CD14-positive monocyte (primary cell): ENCODE data around the gene KCNMA1. TPM values are rescaled to one million over a fixed set of nuclear protein-coding genes. Genes with fewer than 3 reads are reported as not detected.

Experiments
- DNase-seq, 3 donors: peaks; one replicate each; pipeline ENCODE4 v3.0.0-alpha.2; 2011 to 2022
- H2AFZ ChIP-seq: 2 replicates; pipeline ENCODE4 v1.6.0; 2012; ENCODE audit warnings: mild to moderate bottlenecking, low read depth, low read length, inconsistent platforms; ENCODE audit not compliant: insufficient read depth, poor library complexity, severe bottlenecking
- H3K27ac ChIP-seq, 2 donors: 1 replicate in 1 of 2; 2 replicates in 1 of 2; pipeline ENCODE4 v1.5.1; 2012 to 2013; ENCODE audit warnings: low read length in 2 of 2, control low read depth in 1 of 2, inconsistent platforms in 1 of 2, low read depth in 1 of 2, mild to moderate bottlenecking in 1 of 2
- H3K27me3 ChIP-seq, 2 donors: one replicate each; pipeline versions ENCODE4 v1.6.0 to v1.6.1; 2011 to 2013; ENCODE audit warnings: low read length in 2 of 2; ENCODE audit not compliant: control insufficient read depth in 2 of 2, insufficient read depth in 2 of 2
- H3K36me3 ChIP-seq, 2 donors: replicated peaks in 1 of 2; 1 replicate in 1 of 2; 2 replicates in 1 of 2; pipeline versions ENCODE4 v1.5.1 to v1.6.1; 2012 to 2013; ENCODE audit warnings: low read length in 2 of 2, control low read depth in 1 of 2, inconsistent platforms in 1 of 2, mild to moderate bottlenecking in 1 of 2; ENCODE audit not compliant: insufficient read depth in 2 of 2, control insufficient read depth in 1 of 2
- H3K4me1 ChIP-seq, 2 donors: 1 replicate in 1 of 2; 2 replicates in 1 of 2; pipeline versions ENCODE4 v1.5.1 to v1.6.1; 2012 to 2013; ENCODE audit warnings: low read length in 2 of 2, control low read depth in 1 of 2, inconsistent platforms in 1 of 2, mild to moderate bottlenecking in 1 of 2, moderate library complexity in 1 of 2; ENCODE audit not compliant: insufficient read depth in 2 of 2, control insufficient read depth in 1 of 2
- H3K4me2 ChIP-seq: replicated peaks from 2 replicates; pipeline ENCODE3; 2012; ENCODE audit warnings: low read length, moderate library complexity, mild to moderate bottlenecking; ENCODE audit not compliant: poor library complexity, severe bottlenecking; ENCODE audit errors: extremely low read depth
- H3K4me3 ChIP-seq, 3 experiments: fragments of 200-600 bp in 1 of 3; sonication (generic) in 1 of 3; replicated peaks in 1 of 3; 1 replicate in 2 of 3; 2 replicates in 1 of 3; pipeline ENCODE4 v1.5.1; 2011 to 2013; ENCODE audit warnings: low read length in 3 of 3, mild to moderate bottlenecking in 3 of 3, control low read depth in 2 of 3, low read depth in 2 of 3, inconsistent platforms in 1 of 3, moderate library complexity in 1 of 3
- H3K79me2 ChIP-seq: 2 replicates; pipeline ENCODE4 v1.6.0; 2012; ENCODE audit warnings: mild to moderate bottlenecking, control low read depth, inconsistent platforms, low read length, moderate library complexity; ENCODE audit not compliant: insufficient read depth
- H3K9ac ChIP-seq: 2 replicates; pipeline ENCODE4 v1.6.0; 2017; ENCODE audit warnings: low read length, mild to moderate bottlenecking; ENCODE audit not compliant: insufficient read depth, poor library complexity, severe bottlenecking
- H3K9me3 ChIP-seq, 2 donors: replicated peaks in 1 of 2; 1 replicate in 1 of 2; 2 replicates in 1 of 2; pipeline versions ENCODE4 v1.5.1 to v1.6.1; 2012 to 2013; ENCODE audit warnings: low read length in 2 of 2, control low read depth in 1 of 2; ENCODE audit not compliant: control insufficient read depth in 1 of 2, insufficient read depth in 1 of 2
- H4K20me1 ChIP-seq: 2 replicates; pipeline ENCODE4 v1.6.0; 2012; ENCODE audit warnings: mild to moderate bottlenecking, low read length, control low read depth, moderate library complexity; ENCODE audit not compliant: insufficient read depth
- H3K27ac Mint-ChIP-seq, 7 donors: one replicate each; pipeline ENCODE4 v1.8.0; 2020; ENCODE audit warnings: mild to moderate bottlenecking in 7 of 7, mixed read lengths in 7 of 7, moderate library complexity in 6 of 7, inconsistent platforms in 2 of 7
- H3K27me3 Mint-ChIP-seq, 3 donors: one replicate each; pipeline ENCODE4 v1.8.0; 2021 to 2022; ENCODE audit warnings: low read depth in 3 of 3, mild to moderate bottlenecking in 3 of 3, mixed read lengths in 3 of 3, moderate library complexity in 3 of 3, inconsistent platforms in 1 of 3
- H3K36me3 Mint-ChIP-seq, 2 donors: one replicate each; pipeline ENCODE4 v1.8.0; 2020; ENCODE audit warnings: mixed read lengths in 2 of 2, inconsistent platforms in 1 of 2, mild to moderate bottlenecking in 1 of 2
- H3K4me1 Mint-ChIP-seq: one replicate; pipeline ENCODE4 v1.8.0; 2020; ENCODE audit warnings: mild to moderate bottlenecking, mixed read lengths
- H3K4me3 Mint-ChIP-seq, 2 donors: one replicate each; pipeline ENCODE4 v1.8.0; 2020; ENCODE audit warnings: mild to moderate bottlenecking in 2 of 2, mixed read lengths in 2 of 2, moderate library complexity in 1 of 2
- H3K9me3 Mint-ChIP-seq, 7 donors: one replicate each; pipeline ENCODE4 v1.8.0; 2020 to 2022; ENCODE audit warnings: mixed read lengths in 7 of 7, mild to moderate bottlenecking in 6 of 7, moderate library complexity in 6 of 7, inconsistent platforms in 2 of 7
- CTCF ChIP-seq: fragments of 200-600 bp; IDR thresholded peaks from one replicate; pipeline ENCODE4 v1.8.0; 2022; ENCODE audit warnings: antibody characterized with exemption, mild to moderate bottlenecking
- WGBS: methylation state at CpG from one replicate; pipeline ENCODE4 v1.1.5; 2013; ENCODE audit warnings: missing lambda C conversion rate; ENCODE audit not compliant: insufficient coverage; 5-methylcytosine and 5-hydroxymethylcytosine counted together
- intact Hi-C, 2 donors: fragments of 100-400 bp; cut with micrococcal nuclease; formaldehyde crosslinking; loops; one replicate each; pipeline versions ENCODE4 v1.15.0 to v1.15.1; 2023
- polyA plus RNA-seq, 3 donors: library from polyadenylated mRNA; depleted of rRNA in 1 of 3; unstranded in 2 of 3; stranded (reverse) in 1 of 3; fragments of 300-500 nt in 2 of 3; fragments of >200 nt in 1 of 3; fragmentation: Illumina TruSeq in 2 of 3; gene quantifications; 1 replicate in 2 of 3; 2 replicates in 1 of 3; pipeline ENCODE4 v1.2.3, GENCODE V29; 2012 to 2021

KCNMA1 gene
- polyA plus RNA-seq, 3 donors = 0.11 to 1.0 TPM; not detected in 1

- no peaks in the 10 kb centered on the region for H3K9me3 ChIP-seq
- intact Hi-C loops = no loop called here
- no peak overlapping the region for H3K4me3 Mint-ChIP-seq
- H4K20me1 ChIP-seq = no peaks in the 10 kb centered on the region
- H3K9me3 Mint-ChIP-seq = no peaks in the 10 kb centered on the region
- WGBS = no CpG with 5 or more reads among the region's 6 CpGs
- H3K27me3 ChIP-seq = peaks cover 0 to 5% of the 10 kb centered on the region in 2 donors
- peak; percentile 38 to 62 (median 58) for DNase-seq
- peaks cover 8 to 11% (median 9%) of the 10 kb centered on the region in 3 donors for H3K27me3 Mint-ChIP-seq
- H3K4me3 ChIP-seq = no peak overlapping the region
- no peak overlapping the region for H2AFZ ChIP-seq
- peaks cover 9% of the 10 kb centered on the region for H3K4me1 Mint-ChIP-seq
- no peak overlapping the region for H3K27ac ChIP-seq
- no peak overlapping the region for H3K27ac Mint-ChIP-seq
- H3K36me3 Mint-ChIP-seq = no peaks in the 10 kb centered on the region
- H3K4me2 ChIP-seq = no peak overlapping the region
- no peaks in the 10 kb centered on the region for H3K4me1 ChIP-seq
- no peaks in the 10 kb centered on the region for H3K79me2 ChIP-seq
- no peak overlapping the region for H3K9ac ChIP-seq
- H3K36me3 ChIP-seq = no peaks in the 10 kb centered on the region
- peak; percentile 96 for TF ChIP-seq CTCF
Measured at GRCh38 chr10:76984559-76985443, 652.8 kb downstream of the KCNMA1 start.

GRCh38 chr10:76983624-76984023, 654.0 kb downstream of the KCNMA1 start:
- no peak for DNase-seq
- no peak for TF ChIP-seq CTCF
- Histone ChIP-seq H4K20me1 (no peaks in the 10 kb centered on the region), H3K27me3 (peaks cover 3 to 5% of the 10 kb centered on the region in 2 donors), H3K4me2 (no peak overlapping the region), H3K36me3 (no peaks in the 10 kb centered on the region), H3K4me1 (no peaks in the 10 kb centered on the region), H3K9ac (no peak overlapping the region), H3K4me3 (no peak overlapping the region), H2AFZ (no peak overlapping the region), H3K27ac (no peak overlapping the region), H3K9me3 (no peaks in the 10 kb centered on the region), H3K79me2 (no peaks in the 10 kb centered on the region)
- H3K27me3 Mint-ChIP-seq = peaks cover 8 to 10% (median 9%) of the 10 kb centered on the region in 3 donors
- H3K27ac Mint-ChIP-seq = no peak overlapping the region
- peaks cover 7% of the 10 kb centered on the region for H3K4me1 Mint-ChIP-seq
- H3K9me3 Mint-ChIP-seq = no peaks in the 10 kb centered on the region
- intact Hi-C loops = no loop called here
- H3K36me3 Mint-ChIP-seq = no peaks in the 10 kb centered on the region
- WGBS = no CpG with 5 or more reads among the region's 3 CpGs
- no peak overlapping the region for H3K4me3 Mint-ChIP-seq
